HepG2 (cell line): ENCODE measurements around the gene PPCS. TPM values are rescaled to one million over a fixed set of nuclear protein-coding genes. Genes with fewer than 3 reads are reported as not detected.

Experiments
- BCLAF1 ChIP-seq: fragments of 450-650 bp; IDR thresholded peaks from 2 replicates; pipeline ENCODE4 v1.6.1; 2017; ENCODE audit warnings: mild to moderate bottlenecking
- ELF4 ChIP-seq: sonication (generic); formaldehyde crosslinking; IDR thresholded peaks from 2 replicates; pipeline ENCODE4 v1.5.0; 2020; ENCODE audit warnings: missing genetic modification reagents, mild to moderate bottlenecking, moderate library complexity, borderline replicate concordance
- EP300 ChIP-seq, 3 experiments: sonication (generic) in 1 of 3; formaldehyde crosslinking in 1 of 3; IDR thresholded peaks; 2 replicates each; pipeline versions ENCODE4 v1.5.1 to v1.6.1; 2011 to 2020; ENCODE audit warnings: low read depth in 2 of 3, low read length in 2 of 3, borderline replicate concordance in 1 of 3, improper control_type of control experiment in 1 of 3, mild to moderate bottlenecking in 1 of 3, missing genetic modification reagents in 1 of 3, moderate library complexity in 1 of 3
- FOXC1 ChIP-seq: sonication (generic); formaldehyde crosslinking; IDR thresholded peaks from 2 replicates; pipeline ENCODE4 v1.8.0; 2022; ENCODE audit warnings: mild to moderate bottlenecking, missing genetic modification reagents, borderline replicate concordance
- HNF4G ChIP-seq, 2 experiments: sonication (generic) in 1 of 2; formaldehyde crosslinking in 1 of 2; IDR thresholded peaks; 2 replicates each; pipeline versions ENCODE4 v1.4.0 to v1.6.1; 2011 to 2020; ENCODE audit warnings: borderline replicate concordance in 2 of 2, low read depth in 2 of 2, mild to moderate bottlenecking in 2 of 2, low read length in 1 of 2, missing genetic modification reagents in 1 of 2, moderate library complexity in 1 of 2
- HNRNPH1 ChIP-seq: fragments of 200-400 bp; formaldehyde crosslinking; optimal IDR thresholded peaks from 2 replicates; pipeline ENCODE3; 2017; ENCODE audit warnings: mild to moderate bottlenecking, low read depth, low read length
- MIER3 ChIP-seq: IDR thresholded peaks from 2 replicates; pipeline ENCODE4 v1.6.1; 2016; ENCODE audit warnings: missing compliant biosample characterization, borderline replicate concordance
- MXD3 ChIP-seq: IDR thresholded peaks from 2 replicates; pipeline ENCODE4 v1.6.1; 2016; ENCODE audit warnings: mild to moderate bottlenecking, missing biosample characterization, missing genetic modification reagents
- SMAD3 ChIP-seq: sonication (generic); formaldehyde crosslinking; IDR thresholded peaks from 2 replicates; pipeline ENCODE4 v1.4.0; 2020; ENCODE audit warnings: missing genetic modification reagents
- TEAD2 ChIP-seq: sonication (generic); formaldehyde crosslinking; IDR thresholded peaks from 2 replicates; pipeline ENCODE4 v1.9.0; 2021; ENCODE audit warnings: missing genetic modification reagents
- THAP11 ChIP-seq: IDR thresholded peaks from 2 replicates; pipeline ENCODE4 v1.6.1; 2016; ENCODE audit warnings: missing biosample characterization, missing genetic modification reagents
- ZMAT3 ChIP-seq: sonication (generic); formaldehyde crosslinking; conservative IDR thresholded peaks from 2 replicates; pipeline ENCODE4 v1.7.0; 2021; ENCODE audit warnings: missing genetic modification reagents
- ZMYM2 ChIP-seq: sonication (generic); formaldehyde crosslinking; IDR thresholded peaks from 2 replicates; pipeline ENCODE4 v1.8.0; 2022; ENCODE audit warnings: mild to moderate bottlenecking, missing genetic modification reagents
- ZMYM3 ChIP-seq: sonication (generic); formaldehyde crosslinking; IDR thresholded peaks from 2 replicates; pipeline ENCODE4 v1.5.1; 2020; ENCODE audit warnings: mild to moderate bottlenecking, missing genetic modification reagents
- ZNF441 ChIP-seq: sonication (generic); formaldehyde crosslinking; IDR thresholded peaks from 2 replicates; pipeline ENCODE4 v1.7.0; 2021; ENCODE audit warnings: missing genetic modification reagents, borderline replicate concordance
- ZNF550 ChIP-seq: sonication (generic); formaldehyde crosslinking; IDR thresholded peaks from 2 replicates; pipeline ENCODE4 v1.4.0; 2020; ENCODE audit warnings: mild to moderate bottlenecking, missing genetic modification reagents, borderline replicate concordance
- ZNF598 ChIP-seq: sonication (generic); formaldehyde crosslinking; IDR thresholded peaks from 2 replicates; pipeline ENCODE4 v1.5.1; 2020; ENCODE audit warnings: mild to moderate bottlenecking, missing genetic modification reagents, borderline replicate concordance
- ZNF614 ChIP-seq: IDR thresholded peaks from 2 replicates; pipeline ENCODE4 v1.6.1; 2018; ENCODE audit warnings: missing biosample characterization, missing genetic modification reagents, inconsistent platforms, borderline replicate concordance
- ZNF724P ChIP-seq: sonication (generic); formaldehyde crosslinking; IDR thresholded peaks from 2 replicates; pipeline ENCODE4 v1.8.0; 2022; ENCODE audit warnings: missing genetic modification reagents, borderline replicate concordance
- ZSCAN9 ChIP-seq: IDR thresholded peaks from 2 replicates; pipeline ENCODE4 v1.6.1; 2016; ENCODE audit warnings: borderline replicate concordance
- polyA plus RNA-seq, 8 experiments: library from polyadenylated mRNA; depleted of rRNA in 3 of 8; stranded (reverse) in 7 of 8; unstranded in 1 of 8; fragments of >200 nt; fragmentation: Illumina TruSeq in 4 of 8; extraction: Trizol in 4 of 8; gene quantifications; 2 replicates each; pipeline versions ENCODE4 v1.2.1 to v1.2.3, GENCODE V29; 2011 to 2016; ENCODE audit warnings: low read depth in 4 of 8, missing spikeins in 1 of 8, mixed read lengths in 1 of 8; ENCODE audit not compliant: insufficient read depth in 1 of 8
- total RNA-seq, 5 experiments: library from RNA; depleted of rRNA; stranded (reverse); fragments of >200 nt; fragmentation: Illumina TruSeq; extraction: Trizol; gene quantifications; 2 replicates each; pipeline ENCODE4 v1.2.3, GENCODE V29; 2016; ENCODE audit warnings: low read depth in 1 of 5
- TF ChIP-seq, protein P1 (sequence below): sonication (generic); formaldehyde crosslinking; IDR thresholded peaks from 2 replicates; pipeline ENCODE4 v1.8.1; 2023; ENCODE audit warnings: mild to moderate bottlenecking, inconsistent platforms, moderate library complexity, missing genetic modification reagents, borderline replicate concordance
- TF ChIP-seq, protein P2 (sequence below): conservative IDR thresholded peaks from 2 replicates; pipeline ENCODE4 v1.6.1; 2018; ENCODE audit warnings: missing genetic modification reagents
- TF ChIP-seq, protein P3 (sequence below): sonication (generic); formaldehyde crosslinking; IDR thresholded peaks from 2 replicates; pipeline ENCODE4 v1.8.0; 2022; ENCODE audit warnings: missing genetic modification reagents, mild to moderate bottlenecking, inconsistent platforms, borderline replicate concordance

The PPCS gene
- total and polyA plus RNA-seq, 2 of the 13 experiments (the other 11 are each of a cell fraction or from before 2014, with no cell fraction given) = 13.4 to 38.9 TPM

DNA sequence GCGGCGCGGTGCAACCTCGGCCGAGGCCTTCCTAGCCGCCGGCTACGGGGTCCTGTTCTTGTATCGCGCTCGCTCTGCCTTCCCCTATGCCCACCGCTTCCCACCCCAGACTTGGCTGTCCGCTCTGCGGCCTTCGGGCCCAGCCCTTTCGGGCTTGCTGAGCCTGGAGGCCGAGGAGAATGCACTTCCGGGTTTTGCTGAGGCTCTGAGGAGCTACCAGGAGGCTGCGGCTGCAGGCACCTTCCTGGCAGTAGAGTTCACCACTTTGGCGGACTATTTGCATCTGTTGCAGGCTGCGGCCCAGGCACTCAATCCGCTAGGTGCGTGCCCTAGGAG is 379 bp downstream of the PPCS start (continued):
- TF ChIP-seq BCLAF1 = no peak
- no peak for TF ChIP-seq MIER3 (CRISPR knock-in tag)
- no peak for TF ChIP-seq ZNF724P (CRISPR knock-in tag)
- TF ChIP-seq ZNF550 = no peak
- TF ChIP-seq ZNF441 (CRISPR knock-in tag) = 0 out of 2 replicates have a peak, but pooled peaks have one; percentile 16
- no peak for TF ChIP-seq ZNF614 (CRISPR knock-in tag)
- peak; percentile 17; the same call in 1 of the 2 replicates for TF ChIP-seq ZMAT3 (CRISPR knock-in tag)
- TF ChIP-seq ZNF598 = 0 out of 2 replicates have a peak, but pooled peaks have one; percentile 15
- TF ChIP-seq, protein P1, sequence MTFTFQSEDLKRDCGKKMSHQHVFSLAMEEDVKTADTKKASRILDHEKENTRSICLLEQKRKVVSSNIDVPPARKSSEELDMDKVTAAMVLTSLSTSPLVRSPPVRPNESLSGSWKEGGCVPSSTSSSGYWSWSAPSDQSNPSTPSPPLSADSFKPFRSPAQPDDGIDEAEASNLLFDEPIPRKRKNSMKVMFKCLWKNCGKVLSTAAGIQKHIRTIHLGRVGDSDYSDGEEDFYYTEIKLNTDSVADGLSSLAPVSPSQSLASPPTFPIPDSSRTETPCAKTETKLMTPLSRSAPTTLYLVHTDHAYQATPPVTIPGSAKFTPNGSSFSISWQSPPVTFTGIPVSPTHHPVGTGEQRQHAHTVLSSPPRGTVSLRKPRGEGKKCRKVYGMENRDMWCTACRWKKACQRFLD = no peak
- no peak for TF ChIP-seq EP300 (IDR thresholded peaks at IDR 0.05; ENCODE audit: low read depth in 2 of 2, low read length in 2 of 2)
- TF ChIP-seq EP300 (CRISPR knock-in tag; IDR thresholded peaks at IDR 0.05; ENCODE audit: borderline replicate concordance) = no peak
- TF ChIP-seq ZSCAN9 (CRISPR knock-in tag) = no peak; the same call in 1 of the 2 replicates
- TF ChIP-seq ZMYM3 = no peak
- TF ChIP-seq SMAD3 (CRISPR knock-in tag) = no peak
- TF ChIP-seq TEAD2 = no peak
- TF ChIP-seq FOXC1 = no peak
- TF ChIP-seq ZMYM2 (CRISPR knock-in tag) = no peak
- TF ChIP-seq, protein P2, sequence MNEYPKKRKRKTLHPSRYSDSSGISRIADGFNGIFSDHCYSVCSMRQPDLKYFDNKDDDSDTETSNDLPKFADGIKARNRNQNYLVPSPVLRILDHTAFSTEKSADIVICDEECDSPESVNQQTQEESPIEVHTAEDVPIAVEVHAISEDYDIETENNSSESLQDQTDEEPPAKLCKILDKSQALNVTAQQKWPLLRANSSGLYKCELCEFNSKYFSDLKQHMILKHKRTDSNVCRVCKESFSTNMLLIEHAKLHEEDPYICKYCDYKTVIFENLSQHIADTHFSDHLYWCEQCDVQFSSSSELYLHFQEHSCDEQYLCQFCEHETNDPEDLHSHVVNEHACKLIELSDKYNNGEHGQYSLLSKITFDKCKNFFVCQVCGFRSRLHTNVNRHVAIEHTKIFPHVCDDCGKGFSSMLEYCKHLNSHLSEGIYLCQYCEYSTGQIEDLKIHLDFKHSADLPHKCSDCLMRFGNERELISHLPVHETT = no peak; the same call in 1 of the 2 replicates
- TF ChIP-seq THAP11 (CRISPR knock-in tag) = no peak
- peak; percentile 72; the same call in 1 of the 2 replicates for TF ChIP-seq MXD3 (CRISPR knock-in tag)
- TF ChIP-seq, protein P3, sequence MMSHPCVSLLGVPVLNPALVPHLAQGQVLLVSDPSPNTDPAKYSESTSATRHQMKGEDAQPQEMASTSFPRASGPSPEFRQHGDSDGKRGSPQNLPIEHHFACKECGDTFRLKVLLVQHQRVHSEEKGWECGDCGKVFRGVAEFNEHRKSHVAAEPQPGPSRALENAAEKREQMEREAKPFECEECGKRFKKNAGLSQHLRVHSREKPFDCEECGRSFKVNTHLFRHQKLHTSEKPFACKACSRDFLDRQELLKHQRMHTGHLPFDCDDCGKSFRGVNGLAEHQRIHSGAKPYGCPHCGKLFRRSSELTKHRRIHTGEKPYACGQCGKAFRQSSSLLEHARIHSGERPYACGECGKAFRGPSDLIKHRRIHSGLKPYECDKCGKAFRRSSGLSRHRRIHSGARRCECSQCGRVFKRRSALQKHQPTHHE (CRISPR knock-in tag) = peak; percentile 22; the same call in 1 of the 2 replicates
- no peak for TF ChIP-seq HNRNPH1
- TF ChIP-seq HNF4G (IDR thresholded peaks at IDR 0.05; ENCODE audit: borderline replicate concordance, low read depth, low read length) = no peak
- TF ChIP-seq HNF4G (CRISPR knock-in tag; IDR thresholded peaks at IDR 0.05; ENCODE audit: borderline replicate concordance, low read depth) = no peak
- peak; percentile 95 for TF ChIP-seq ELF4 (CRISPR knock-in tag)
